T-helper 1 cell (primary cell): ENCODE results near the gene ABCG1.
A peak's percentile ranks its signal among the peaks of the same experiment; 100 is the strongest.

ENCODE experiments used
- DNase-seq, 5 donors: peaks; one replicate each; pipeline ENCODE4 v3.0.0-alpha.2; 2012 to 2020

The ABCG1 gene

DNA sequence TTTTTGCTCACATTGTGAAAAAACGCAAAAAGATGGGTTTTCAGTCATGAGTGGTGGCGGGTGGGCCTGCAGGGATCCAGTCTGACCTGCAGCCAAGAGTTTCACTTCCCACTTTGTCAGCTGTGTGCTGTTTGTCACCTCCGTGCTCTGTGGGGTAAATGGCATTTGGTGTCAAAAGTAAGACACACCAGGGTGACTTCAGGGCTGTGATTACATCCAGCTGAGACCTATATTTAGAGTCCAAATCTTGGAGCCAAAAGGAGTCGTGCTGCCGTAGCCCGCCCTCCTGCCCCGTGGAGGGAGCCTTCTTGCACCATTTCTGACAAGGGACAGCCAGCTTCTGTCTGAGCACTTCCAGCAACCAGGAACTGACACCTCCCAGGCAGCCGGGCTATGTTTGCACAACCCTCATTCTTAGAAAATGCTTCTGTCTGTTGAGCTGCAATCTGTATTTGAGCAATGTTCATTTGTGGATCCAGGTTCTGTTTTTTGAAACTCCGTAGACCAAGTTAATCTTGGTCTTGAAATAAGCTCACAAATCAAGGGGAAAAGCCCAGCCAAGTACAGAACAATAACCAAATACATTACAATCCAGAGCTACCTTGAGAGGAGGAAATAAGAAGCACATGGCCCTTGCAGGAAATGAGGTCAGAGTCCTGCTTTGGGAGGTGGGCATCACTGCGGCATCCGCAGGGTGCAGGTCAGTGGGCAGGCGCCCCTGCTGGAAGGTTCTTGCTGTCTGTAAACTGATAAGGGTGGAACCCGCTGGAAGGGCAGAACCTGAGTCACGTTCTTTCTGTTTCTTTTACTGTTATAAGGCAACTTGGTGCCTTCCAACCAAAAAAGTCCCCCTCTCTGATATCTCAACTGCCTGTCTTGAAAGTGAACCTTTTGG lies 14.4 kb downstream of the ABCG1 start:
- DNase-seq, result peak; percentile 73 to 94 (median 81)

DNA sequence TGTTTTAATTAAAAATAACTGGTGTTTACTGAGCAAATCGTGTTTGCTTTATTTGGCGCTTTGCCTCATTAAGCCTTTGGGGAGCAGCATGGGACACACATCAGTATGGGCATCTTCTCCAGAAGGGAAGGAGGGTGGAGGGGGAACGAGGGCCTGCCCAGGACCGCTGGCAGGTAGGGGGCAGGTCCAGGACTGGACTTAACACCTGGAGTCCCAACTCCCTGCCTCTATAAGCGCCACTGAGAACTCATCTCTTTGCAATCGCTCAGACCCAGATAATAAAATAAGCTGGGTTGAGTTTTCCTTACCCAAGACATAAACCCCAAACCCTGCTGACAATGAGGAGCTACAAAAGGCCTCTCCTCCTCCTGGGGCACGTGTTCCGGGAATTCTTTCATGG lies 15.1 kb downstream of the ABCG1 start:
- DNase-seq, result no peak

DNA sequence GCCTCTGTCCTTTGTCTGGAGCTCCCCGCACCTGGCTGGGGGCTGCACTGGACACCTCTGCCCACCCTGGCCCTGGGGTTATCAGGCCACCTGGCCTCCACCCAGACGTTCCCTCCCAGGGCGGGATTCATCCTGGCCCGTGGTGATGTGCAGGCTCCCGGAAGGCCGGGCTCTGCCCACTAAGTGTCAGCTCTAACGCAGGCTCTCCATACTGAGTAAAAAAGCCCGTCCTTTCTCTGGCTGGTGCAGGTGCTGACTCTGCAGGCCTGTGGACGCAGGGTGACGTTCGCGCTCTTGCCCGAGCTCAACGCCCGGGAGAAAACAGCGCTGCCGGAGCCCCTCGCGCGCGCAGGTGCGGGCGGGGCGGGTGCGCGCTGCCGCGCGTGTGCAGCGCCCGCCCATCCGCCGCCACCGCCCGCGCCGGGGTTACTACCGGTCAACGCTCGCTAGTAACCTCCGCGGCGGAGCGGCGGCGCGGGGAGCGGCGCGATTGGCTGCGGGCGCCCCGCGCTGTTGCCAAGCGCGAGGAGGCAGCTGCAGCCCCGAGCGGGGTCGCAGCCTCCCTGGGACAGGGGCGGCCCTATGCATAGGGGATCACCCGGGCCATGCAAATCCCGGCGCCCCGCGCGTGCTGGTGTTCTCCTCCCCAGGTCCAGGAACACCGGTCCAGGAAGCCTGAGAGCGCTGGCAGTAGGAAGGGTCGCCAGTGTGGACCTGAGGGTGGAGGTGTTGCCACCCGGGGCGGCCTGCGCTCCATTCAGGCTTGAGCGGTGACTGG lies 15.7 kb downstream of the ABCG1 start:
- DNase-seq, result peak; percentile 78 to 91 (median 81)

DNA sequence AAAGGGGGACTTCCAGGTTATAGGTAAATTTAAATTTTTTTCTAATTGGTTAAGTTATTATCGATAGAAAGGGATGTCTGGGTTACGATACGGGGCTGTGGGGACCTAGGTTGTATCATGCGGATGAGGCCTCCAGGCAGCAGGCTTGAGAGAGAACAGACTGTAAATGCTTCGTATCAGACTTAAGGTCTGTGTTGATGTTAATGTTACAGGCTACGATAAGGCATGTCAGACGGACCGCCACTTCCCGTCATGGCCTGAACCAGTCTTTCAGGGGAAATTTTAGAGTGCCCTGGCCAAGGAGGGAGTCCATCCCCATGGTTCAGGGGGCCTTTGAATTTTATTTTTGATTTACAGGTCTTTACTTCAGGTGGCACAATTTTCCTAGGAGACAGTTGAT lies 16.7 kb downstream of the ABCG1 start:
- no peak for DNase-seq

DNA sequence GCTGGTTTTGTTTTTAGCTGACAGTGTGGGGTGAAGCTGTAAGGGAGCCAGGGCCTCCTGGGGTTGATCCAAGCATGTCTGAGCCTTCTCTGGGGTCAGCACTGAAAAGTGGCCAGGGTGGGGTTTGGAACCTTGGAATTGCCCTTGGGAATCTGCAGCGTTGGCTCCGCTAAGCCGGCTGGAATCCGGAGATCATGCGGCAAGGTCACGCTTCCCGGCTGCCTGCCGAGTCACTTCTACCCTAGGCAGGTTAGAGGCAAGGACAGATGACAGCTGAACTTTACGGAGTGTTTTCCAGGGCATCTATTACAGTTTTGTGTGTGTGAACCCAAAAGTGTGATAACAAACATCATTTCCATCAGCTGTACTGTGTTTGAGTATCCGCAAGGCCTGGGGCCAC lies 17.1 kb downstream of the ABCG1 start:
- DNase-seq, result no peak

DNA sequence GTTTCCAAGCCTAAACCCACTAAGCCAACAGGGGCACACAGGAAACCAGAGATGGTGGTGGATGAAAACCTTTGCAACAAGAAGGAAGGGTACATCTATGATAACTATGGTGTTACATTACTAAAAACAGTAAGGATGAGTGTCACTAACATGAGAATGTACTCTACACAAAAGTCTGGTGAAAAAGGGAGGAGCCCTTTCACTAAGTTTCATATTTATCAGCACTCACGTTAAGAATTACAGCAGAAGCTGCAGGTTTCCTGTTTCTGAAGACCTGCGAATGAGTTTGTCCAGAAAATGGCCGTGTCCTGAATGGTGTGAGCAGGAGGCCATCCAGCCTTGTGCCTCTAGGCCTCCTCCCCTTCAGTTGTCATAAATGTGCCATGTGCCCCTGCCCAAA lies 17.8 kb downstream of the ABCG1 start:
- peak in 1 of 5 donors; percentile 75 for DNase-seq

DNA sequence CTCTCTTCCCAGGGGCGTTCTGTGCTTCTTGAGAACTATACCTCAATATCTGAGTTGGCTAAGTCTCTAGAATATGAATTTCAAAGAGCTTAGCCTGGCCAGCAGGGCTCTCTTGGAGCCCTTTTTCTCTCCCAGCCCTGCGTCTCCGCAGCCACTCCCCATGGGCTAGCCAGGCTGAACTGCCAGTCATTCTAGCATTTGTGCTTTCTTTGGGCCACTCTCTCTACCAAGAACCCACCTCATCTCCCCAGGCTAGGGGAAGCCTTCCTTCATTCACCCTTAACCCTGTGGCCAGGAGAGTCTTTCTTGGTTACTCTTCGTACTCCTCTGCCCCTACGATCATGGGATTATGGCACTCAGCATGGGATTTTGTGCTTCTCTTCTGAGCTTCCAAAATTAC lies 18.2 kb downstream of the ABCG1 start:
- no peak for DNase-seq

DNA sequence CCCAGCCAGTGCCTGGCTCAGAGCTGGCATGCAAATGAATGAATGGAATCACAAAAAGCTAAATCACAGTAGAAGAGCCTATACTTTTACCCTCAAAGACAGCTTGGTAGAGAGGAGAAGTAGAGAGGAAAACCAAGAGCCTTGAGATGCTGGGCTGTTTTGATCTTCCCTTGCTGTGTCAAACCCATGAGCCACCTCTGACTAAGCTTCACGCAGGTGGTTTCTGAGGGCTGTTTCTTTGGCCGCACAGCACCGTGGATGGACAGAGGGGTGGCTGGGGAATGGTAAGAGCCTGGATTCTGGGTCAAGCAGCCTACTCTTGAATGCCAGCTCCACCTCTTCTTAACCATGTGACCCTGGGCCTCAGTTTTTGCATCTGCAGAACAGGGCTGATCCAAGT lies 18.6 kb downstream of the ABCG1 start:
- peak in 1 of 5 donors; percentile 48 for DNase-seq

DNA sequence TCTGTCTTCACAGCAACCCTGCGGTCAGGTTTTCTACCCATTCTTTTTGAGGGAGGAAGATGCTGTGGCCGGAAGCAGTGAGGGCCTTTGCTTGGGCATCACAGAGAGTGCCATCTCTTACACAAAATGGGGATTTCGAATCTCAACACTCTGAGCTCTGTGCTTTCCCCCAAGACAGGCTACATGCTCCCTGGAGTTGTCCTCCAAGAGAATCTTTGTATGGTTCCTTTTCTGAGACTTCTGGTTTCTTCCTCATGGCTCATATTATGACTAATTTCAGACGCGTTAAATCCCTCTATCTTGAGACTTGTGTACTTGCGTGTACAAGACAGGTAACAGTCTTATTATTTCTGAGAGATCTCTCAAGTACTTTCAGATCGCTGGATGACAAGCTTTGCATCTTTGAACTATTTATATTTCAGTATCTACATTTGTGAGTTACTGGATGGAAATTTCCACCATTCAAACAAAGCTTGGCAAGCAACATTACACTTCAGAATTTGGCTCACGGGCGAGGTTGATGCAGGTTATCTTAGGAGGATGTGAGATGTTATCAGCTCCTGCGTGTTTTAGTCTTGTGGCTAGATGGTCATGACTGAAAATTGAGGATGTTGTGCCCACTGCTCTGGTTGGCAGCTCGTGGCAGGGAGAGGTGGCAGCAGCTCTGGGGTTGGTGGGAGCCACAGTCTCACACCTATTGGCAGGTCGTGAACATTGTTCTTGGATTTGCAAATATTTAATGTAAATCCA lies 19.4 kb downstream of the ABCG1 start:
- DNase-seq, result peak; percentile 46 to 83 (median 55)

DNA sequence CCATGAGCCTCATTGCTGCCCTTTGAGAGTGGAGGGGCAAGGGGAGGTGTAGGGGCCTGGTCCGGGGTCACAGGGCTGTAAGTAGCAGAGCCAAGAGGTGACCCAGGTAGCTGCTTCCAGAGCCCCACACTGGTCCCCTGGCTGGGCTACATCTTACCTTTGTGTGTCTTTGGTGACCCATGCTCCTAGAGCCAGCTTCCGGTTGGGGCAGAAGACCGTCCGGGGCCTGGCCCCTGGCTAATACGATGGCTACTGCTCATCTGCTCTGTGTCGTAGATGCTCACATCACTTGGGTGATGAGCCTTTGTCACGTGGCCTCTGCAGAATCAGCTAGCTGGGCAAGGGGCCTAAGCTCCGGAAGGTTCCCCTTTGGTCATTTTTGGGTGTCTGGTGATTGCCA lies 20.6 kb downstream of the ABCG1 start:
- no peak for DNase-seq

DNA sequence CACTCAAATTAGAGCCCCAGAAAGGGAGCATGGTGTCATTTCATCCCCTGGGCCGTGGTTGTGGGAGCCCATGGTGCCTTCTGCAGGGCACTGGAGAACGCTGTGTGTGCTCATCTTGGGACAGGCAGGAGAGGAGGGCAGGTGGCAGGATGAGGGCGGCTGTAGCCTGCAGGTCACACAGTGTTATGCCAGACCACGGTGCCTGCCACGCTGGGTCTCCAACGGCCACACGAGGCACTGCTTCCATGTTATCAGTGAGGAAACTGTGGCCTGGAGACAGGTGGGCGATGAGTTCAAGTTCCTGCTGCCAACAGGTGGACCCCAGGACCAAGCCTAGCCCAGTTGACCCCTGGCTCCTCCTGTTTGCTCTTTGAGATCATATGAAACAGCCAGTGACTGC lies 21.0 kb downstream of the ABCG1 start:
- no peak for DNase-seq

DNA sequence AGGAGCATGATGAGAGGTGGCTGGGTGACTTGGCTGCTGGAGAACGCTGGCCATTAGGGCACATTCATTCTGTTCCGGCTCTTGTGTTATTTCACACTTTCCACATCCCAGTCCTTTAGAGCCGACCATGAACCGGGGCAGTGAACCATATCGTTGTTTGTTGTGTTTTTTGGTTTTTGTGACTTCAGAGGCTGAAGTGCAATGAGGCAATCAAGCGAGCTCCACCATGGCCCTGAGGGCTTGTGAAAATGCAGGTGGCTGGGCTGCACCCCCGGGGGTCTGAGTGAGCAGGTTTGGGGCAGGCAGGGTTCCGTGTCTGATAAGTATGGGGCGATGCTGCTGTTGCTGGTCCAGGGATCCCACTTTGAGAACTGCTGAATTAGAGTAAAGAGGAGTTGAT lies 23.7 kb downstream of the ABCG1 start:
- DNase-seq, result no peak

DNA sequence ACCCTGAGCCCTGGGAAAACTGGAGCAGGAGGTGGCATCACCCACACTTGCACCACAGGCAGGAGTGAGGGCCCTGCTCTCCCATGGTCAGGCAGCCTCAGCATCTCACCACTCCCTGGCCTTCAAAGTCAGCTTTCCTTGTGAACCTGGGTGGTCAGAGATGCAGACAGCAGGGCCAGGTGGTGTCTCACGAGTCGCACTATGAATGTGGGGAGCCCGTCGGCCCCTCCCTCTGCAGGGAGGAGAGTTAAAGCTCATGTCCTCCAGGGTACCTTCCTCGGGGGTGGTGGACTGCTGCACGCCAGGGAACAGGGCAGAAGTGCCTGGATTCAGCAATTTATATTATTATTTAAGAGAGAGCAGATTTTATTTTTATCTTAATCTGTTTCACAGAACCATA lies 24.1 kb downstream of the ABCG1 start:
- no peak for DNase-seq

DNA sequence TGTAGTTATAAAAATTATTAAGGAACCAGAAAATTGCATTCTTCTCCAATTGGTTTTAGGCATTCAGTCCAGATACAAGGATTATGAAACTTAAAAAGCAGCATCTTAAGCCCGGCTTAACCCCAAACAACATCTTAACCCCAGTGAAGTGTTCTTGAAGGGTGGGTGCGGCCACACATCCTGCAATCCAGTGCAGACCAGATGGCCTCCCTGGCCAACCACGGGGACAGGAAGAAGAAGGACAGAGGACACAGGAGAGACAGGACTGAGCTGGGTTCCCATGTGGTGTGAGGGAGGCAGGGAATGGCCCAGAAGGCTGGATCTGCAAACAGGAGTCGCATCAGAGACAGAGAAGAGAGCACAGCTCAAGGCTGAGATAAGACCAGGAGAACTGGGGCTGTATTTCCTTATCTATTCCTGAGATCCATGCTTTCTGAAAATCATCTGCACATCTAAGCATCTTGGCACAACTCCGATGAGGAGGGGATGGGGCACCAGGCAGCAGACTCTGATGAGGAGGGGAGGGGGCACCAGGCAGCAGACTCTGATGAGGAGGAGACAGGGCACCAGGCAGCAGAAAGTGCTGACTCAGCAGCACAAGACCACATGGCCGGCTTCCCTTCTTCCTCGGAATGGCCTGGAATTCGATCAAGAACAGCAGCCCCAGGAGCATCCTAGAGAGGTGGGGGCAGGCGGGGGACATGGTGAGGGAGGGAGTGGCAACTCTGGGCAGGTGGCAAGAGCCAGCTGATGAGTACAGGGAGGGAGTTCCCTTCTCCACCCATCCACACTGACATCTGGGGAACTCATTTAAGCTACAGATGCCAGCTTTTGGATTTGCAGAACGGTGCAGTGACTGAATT lies 26.6 kb downstream of the ABCG1 start:
- no peak for DNase-seq

DNA sequence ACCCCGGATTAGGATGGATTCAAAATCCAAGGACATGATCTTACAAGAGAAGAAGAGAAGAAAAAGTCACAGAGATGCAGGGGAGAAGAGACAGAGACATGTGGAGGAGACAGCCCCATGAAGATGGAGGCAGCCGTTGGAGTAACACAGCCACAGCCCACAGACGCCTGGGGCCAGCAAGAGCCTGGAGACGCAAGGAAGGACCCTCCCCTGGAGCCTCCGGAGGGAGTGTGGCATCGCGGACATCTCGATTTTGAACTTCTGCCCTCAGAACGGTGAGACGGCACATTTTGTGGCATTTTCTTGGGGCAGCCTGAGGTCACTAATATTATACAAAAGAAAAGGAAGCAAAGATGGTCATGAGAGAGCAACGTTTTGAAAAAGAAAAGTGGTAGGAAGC lies 28.8 kb downstream of the ABCG1 start:
- DNase-seq, result no peak

DNA sequence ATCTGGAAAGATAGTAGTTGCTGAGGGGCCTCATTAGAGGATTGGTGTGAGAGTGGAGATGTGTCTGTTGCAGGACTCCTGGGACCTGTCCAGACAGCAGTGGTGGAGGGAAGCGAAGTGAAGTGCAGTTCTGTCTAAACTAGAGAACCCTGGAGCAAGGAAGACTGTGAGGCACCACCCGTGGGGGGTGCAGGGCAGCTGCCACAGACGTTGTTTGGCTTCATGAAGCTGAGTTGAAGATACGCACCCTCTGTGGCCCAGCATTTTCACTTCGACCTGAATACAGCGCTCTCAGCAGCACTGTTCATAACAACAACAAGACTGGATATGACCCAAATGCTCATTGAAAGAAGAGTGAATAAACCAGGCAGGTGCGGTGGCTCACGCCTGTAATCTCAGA lies 29.3 kb downstream of the ABCG1 start:
- DNase-seq, result no peak

DNA sequence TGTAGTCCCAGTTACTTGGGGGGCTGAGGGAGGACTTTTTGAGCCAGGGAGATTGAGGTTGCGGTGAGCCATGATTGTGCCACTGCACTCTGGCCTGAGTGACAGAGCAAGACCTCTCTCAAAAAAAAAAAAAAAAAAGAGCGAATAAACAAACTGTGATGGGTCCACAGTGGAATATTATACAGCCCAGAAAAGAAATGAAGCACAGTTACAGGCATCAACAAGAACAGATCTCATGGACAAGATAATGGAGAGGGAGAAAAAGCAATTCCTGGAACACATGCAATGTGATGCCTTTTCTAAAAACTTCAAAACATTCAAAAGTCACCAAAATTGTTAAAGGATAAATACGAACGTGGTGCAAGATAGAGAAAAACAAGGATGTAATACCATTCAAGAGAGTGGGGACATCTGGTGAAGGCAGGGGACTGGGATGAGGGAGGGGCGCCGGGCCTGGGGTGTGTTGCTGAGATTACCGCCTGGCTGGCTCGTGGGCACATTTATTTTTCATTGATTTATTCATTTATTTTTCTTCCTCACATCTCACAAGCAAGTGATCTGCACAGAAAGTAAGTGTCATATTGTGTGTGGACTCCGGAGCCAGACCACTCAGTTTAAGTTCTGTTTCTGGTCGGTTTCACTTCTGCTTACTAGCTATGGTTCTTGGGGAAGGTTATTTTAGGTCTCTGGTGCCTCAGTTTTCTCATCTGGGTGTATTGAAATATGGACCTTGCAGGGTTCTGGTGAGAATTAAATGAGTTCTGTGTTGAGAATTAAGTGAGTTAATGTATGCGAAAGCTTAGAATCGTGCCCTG lies 30.1 kb downstream of the ABCG1 start:
- DNase-seq, result no peak

DNA sequence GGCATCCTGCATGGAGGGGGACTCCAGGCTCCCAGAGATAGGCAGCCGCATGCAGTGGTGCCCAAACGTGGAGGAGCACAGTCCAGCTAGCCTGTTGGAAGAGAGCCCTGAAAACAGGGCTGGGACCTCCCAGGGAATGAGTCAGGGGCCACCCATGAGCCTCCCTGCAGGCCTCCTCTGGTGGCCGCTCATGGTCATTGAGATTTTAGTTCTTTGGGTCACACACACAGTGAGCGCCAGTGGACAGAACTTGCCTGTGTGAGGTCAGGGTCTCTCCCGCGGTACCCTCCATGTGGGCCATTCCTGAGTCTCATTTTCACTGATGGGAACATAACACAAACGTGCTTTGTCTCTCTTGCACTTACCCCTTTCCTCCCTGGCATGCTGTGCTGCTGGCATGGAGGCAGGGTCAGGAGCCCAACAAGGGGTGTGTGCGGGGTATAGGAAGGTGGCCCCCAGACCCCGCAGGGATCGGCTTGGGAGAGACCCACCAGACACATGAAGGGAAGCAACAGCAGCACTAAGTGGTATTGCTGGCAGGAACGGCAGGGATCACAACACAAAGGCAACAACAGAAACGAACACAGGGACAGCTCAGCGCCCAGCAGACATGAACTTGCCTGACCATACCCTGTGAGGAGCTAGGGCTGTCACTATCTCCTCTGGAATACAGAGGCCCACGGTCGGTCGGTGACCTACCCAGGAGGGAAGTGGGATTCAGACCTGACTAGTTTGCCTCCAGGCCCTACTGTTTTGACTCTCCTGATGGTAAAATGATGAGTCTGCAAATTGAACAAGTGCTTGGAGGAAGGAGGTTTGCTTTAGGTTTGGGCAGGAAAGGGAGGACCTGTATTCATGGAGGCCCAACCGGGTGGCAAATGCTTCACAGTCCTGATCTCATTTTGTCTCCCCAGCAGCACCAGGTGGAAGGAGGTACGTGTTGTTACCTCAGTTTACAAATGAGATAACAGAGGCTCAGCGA lies 31.8 kb downstream of the ABCG1 start:
- DNase-seq, result no peak

DNA sequence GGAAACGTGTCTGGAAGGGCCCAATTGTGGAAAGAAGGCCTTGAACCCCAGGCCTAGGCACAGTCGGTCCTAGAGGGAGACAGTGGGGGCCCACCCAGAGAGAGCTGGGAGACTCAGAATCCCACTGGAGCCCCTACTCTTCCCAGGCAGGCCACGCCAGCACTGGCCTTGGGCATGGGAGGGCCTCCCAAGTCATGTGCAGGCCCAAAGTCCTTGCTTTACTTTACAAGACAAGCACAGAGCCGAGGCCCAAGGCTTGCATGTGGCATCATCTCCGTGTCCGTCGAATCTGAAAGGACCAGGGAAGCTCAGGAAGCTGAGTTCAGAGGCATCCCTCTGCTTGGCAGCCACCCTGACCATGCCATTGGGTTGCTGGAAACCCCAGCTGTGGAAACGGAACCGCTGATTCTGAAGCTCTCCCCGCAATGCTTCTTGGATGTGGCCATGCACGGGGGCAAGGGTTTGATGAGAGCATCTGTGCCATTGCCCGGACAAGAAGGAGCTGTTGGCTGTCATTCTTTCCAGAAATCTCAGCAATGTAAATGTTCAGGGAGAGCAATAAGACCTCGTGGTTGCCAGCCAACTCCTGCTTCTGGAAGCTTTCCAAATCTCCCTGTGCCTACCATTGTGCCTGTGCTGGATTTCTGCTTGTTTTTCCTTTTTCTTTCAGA lies 32.8 kb downstream of the ABCG1 start:
- DNase-seq, result no peak

DNA sequence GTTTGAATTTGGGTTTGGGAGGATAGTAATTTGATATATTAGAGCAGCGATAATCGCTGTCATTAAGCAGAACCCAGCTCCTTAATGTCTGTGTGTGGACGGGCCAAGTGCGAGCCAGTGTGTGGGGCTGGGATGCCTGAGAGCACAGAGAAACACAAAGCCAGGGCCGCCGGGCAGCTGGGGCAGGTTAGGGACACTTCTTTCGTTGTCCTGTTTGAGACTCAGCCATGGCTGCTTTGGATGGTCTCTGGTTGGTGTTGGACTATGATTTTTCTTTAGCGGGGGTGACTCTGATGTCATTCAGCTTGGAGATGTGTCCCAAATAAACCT lies 33.4 kb downstream of the ABCG1 start:
- no peak for DNase-seq
